ENCODE results near the gene ID1.

- TF ChIP-seq CTCF (IDR thresholded peaks at IDR 0.05), result no peak
- TF ChIP-seq POLR2A (IDR thresholded peaks at IDR 0.05), result no peak
Observed at GRCh38 chr20:31637660-31638059, 32.6 kb downstream of the ID1 start, which contains the start of gene COX4I2.
